Measurements from ENCODE around the gene PEAK1.
A peak's percentile ranks its signal among the peaks of the same experiment; 100 is the strongest.
"Not testable (repeated sequence)": the region's sequence is repeated elsewhere in the genome, so short reads cannot be mapped to it uniquely, and the experiment has no call there.

PEAK1 gene

GRCh38 chr15:77296773-77297337 is 123.0 kb downstream of the PEAK1 start:
- no peak for DNase-seq (ENCODE audit: low read depth)

GRCh38 chr15:77295446-77295845 is 124.5 kb downstream of the PEAK1 start:
- DNase-seq (ENCODE audit: low read depth), result peak; percentile 74

- DNase-seq (ENCODE audit: low read depth), result peak; percentile 66
Observed at GRCh38 chr15:77292969-77293558, 126.8 kb downstream of the PEAK1 start.

- no peak for DNase-seq (ENCODE audit: low read depth)
Observed at GRCh38 chr15:77291107-77291506, 128.8 kb downstream of the PEAK1 start.

- no peak for DNase-seq (ENCODE audit: low read depth)
Observed at GRCh38 chr15:77287385-77287784, 132.5 kb downstream of the PEAK1 start.

GRCh38 chr15:77285057-77285997 is 134.6 kb downstream of the PEAK1 start:
- DNase-seq (ENCODE audit: low read depth), result no peak

- DNase-seq (ENCODE audit: low read depth), result peak; percentile 96
Observed at GRCh38 chr15:77282333-77282732, 137.6 kb downstream of the PEAK1 start.

GRCh38 chr15:77276943-77277342 is 143.0 kb downstream of the PEAK1 start:
- no peak for DNase-seq (ENCODE audit: low read depth)

- DNase-seq (ENCODE audit: low read depth), result no peak
Observed at GRCh38 chr15:77276096-77276495, 143.8 kb downstream of the PEAK1 start.

- not testable (repeated sequence) for DNase-seq (ENCODE audit: low read depth)
Observed at GRCh38 chr15:77273136-77273535, 146.8 kb downstream of the PEAK1 start.

GRCh38 chr15:77266708-77267386 is 153.1 kb downstream of the PEAK1 start:
- DNase-seq (ENCODE audit: low read depth), result peak; percentile 99

GRCh38 chr15:77255385-77255784 is 164.5 kb downstream of the PEAK1 start:
- DNase-seq (ENCODE audit: low read depth), result no peak

- DNase-seq (ENCODE audit: low read depth), result peak; percentile 42
Observed at GRCh38 chr15:77251662-77252061, 168.2 kb downstream of the PEAK1 start.

GRCh38 chr15:77247116-77247515 is 172.8 kb downstream of the PEAK1 start:
- peak; percentile 50 for DNase-seq (ENCODE audit: low read depth)

- no peak for DNase-seq (ENCODE audit: low read depth)
Observed at GRCh38 chr15:77243716-77244401, 176.0 kb downstream of the PEAK1 start.

GRCh38 chr15:77243135-77243534 is 176.8 kb downstream of the PEAK1 start:
- peak; percentile 52 for DNase-seq (ENCODE audit: low read depth)

GRCh38 chr15:77239882-77240608 is 179.9 kb downstream of the PEAK1 start:
- peak; percentile 66 for DNase-seq (ENCODE audit: low read depth)

- DNase-seq (ENCODE audit: low read depth), result no peak
Observed at GRCh38 chr15:77235566-77235965, 184.3 kb downstream of the PEAK1 start.

- DNase-seq (ENCODE audit: low read depth), result no peak
Observed at GRCh38 chr15:77228828-77229227, 191.1 kb downstream of the PEAK1 start.

- DNase-seq (ENCODE audit: low read depth), result no peak
Observed at GRCh38 chr15:77226652-77227051, 193.3 kb downstream of the PEAK1 start.

- DNase-seq (ENCODE audit: low read depth), result no peak
Observed at GRCh38 chr15:77225646-77226045, 194.3 kb downstream of the PEAK1 start.
